HG03565 (cell line): ENCODE results near the gene RAB22A.

Experiments
- ATAC-seq: cut with Tn5 transposase; IDR thresholded peaks from one replicate; pipeline ENCODE4 v1.9.1; 2021; ENCODE audit warnings: mild to moderate bottlenecking, moderate library complexity; ENCODE audit not compliant: unreplicated experiment

RAB22A gene

DNA sequence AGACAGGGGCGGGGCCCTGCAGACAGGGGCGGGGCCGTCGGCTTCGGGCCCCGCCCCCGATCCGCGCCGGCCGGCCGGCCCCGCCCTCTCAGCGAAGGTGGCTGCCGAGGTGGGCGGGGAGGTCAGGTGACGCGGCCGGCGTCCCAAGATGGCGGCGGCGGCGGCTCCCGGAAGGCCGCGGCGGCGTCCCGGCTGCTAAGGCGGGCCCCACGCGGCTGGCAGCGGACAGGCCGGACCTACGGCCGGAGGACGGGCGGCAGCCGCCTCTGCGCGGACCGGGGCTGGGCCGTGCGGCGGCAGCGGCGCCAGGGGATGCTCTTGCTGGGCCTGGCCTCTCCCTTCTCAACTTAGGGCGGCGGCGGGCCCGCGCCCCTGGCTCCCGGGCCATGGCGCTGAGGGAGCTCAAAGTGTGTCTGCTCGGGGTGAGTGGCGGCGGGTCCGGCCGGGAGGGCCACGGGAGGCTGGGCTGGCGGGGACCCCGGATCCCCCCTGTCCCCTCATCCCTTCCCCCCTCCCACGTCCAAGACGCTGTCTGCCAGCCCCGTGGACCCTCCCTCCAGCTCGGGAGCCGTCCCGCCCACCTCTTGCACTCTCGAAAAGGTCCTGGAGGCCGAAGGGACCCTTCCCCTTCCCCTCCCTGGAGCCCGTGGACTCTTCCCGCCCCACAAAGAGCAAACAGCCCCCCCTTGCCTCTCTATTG lies at the start of gene RAB22A:
TSS of gene RAB22A (plus strand) at position 125 of the 700 bp plus-strand sequence. CDS start at position 387, 262 bp downstream.
- peak; percentile 62 for ATAC-seq

DNA sequence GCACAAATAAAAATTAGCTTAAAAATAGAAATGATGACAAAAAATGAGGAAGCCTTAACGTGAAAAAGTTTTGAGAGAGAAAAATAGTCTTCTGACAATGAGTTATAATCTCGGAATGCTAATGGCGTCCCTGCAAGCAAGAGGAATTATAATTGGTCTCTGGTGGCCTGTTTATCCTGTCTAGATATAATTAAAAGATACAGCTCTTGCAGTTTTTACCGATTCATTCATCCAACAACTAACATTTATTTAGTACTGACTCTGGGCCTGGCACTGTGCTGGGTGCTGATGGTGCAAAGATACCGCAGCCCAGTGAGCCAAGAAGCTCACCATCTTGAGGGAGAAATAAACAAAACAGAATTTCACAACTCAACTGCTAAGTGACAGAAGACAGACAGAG lies 49.5 kb upstream of the RAB22A start:
- ATAC-seq = no peak

GRCh38 chr20:58261660-58262059 lies 47.9 kb upstream of the RAB22A start:
- ATAC-seq = no peak

DNA sequence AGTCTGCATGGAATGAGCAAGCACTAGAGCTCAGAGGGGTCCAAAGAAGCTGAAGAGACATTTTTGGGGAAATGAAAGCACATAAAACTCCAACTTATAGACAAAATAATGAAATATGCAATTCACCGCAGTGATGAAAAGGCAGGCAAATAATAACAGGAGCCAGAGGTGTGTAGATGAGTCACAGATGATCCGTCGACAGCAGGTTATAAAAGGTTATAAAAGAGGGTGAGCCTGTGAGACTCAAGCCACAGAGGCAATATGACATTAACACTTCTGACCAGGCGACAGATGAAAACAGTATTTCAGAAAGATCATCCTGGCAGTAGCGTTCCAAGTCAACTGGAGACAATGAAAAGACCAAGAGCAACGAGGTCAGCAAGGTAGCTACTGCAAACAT lies 45.2 kb upstream of the RAB22A start:
- no peak for ATAC-seq

DNA sequence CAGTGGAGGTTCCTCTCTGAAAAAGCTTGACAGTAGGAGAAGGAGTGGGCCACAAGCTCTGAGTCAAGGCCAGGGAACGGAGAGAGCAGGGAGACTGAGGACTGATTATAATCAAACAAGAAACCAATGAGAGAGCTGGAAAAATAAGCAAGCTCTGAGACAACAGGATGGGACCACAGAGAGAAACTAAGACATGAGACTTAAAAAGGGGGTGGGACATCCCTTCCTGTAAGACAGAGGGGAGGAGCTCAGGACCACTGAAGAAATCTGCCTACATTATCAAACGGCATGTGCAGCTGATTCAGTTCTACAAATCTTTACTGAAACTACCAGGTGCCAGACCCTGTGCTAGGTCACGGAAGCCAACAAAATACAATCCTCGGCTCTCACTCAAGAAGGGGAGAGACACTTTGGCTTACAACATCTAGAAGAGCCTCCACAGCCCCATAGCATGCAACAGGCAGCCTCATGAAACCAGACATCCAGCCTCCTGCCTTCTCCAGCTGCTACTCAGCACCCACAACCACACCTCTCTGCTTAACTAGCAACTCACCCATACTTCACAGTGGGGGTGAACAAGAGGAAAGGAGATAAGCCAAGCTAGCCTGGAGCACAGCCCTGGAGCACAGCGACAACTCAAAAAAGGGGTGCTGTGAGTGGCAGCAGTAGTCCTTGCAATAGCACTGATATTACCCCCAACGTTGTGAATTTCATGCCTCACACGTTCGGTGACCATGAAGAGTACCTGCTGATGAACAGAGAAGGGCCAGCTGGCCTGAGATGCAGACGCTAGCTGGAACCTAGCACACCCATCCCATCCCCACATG lies 41.9 kb upstream of the RAB22A start:
- ATAC-seq = no peak

GRCh38 chr20:58268421-58268821 lies 41.1 kb upstream of the RAB22A start:
- ATAC-seq = no peak

- no peak for ATAC-seq
Measured at GRCh38 chr20:58268936-58269619, 40.4 kb upstream of the RAB22A start.

DNA sequence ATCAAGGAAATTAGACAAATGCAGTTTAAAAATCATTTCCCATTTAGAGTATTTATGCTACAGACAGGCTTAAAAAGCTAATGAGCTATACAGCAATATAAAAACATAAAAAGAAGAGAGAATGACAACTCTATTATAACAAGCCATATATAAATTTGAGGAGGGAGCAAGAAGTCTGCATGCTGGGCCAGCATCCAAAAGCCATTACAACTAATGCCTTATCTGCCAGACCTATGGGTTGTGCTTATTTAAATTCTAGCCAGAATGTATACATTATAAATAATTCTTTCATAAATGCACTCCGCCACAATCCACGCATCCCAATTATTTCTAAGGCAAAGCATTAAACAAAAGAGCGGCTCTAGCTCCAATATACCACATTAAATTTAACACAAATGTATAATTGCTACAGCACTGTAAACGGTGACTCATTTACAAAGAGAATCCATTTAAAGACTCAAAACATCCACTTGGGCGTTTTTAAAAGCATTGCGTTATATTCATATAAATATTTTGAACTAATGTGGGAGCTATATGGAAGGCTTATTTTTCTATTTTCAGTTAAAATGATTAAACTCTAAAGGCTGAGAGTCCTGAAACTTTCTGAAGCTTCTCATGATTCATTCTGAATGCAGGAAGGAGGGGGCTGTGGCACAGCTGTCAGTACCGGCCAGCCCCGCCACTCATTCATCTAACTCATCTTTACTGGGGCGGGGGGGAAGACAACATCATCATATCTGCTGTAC lies 37.7 kb upstream of the RAB22A start:
- ATAC-seq = no peak

GRCh38 chr20:58274384-58274783 lies 35.1 kb upstream of the RAB22A start:
- ATAC-seq = no peak

GRCh38 chr20:58277107-58277506 lies 32.4 kb upstream of the RAB22A start:
- ATAC-seq = no peak

- ATAC-seq = no peak
Measured at GRCh38 chr20:58277578-58278472, 31.7 kb upstream of the RAB22A start.

DNA sequence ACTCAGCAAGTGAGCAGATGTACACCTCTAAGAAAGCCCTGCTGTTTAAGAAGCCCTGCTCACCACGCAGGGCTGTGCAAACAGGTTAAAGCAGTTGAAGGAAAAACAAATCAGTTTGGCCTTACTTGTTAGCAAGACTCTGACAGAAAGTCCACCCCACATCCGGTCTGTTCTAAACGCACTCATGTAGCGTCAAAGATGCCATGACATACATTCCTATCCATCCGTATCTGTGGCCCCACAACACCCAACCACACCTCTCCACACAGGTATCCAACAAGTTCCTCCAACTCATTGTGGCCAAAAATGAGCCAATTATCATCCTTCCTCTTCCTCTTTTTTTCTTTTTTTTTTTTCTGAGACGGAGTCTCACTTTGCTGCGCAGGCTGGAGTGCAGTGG lies 22.8 kb upstream of the RAB22A start:
- no peak for ATAC-seq

DNA sequence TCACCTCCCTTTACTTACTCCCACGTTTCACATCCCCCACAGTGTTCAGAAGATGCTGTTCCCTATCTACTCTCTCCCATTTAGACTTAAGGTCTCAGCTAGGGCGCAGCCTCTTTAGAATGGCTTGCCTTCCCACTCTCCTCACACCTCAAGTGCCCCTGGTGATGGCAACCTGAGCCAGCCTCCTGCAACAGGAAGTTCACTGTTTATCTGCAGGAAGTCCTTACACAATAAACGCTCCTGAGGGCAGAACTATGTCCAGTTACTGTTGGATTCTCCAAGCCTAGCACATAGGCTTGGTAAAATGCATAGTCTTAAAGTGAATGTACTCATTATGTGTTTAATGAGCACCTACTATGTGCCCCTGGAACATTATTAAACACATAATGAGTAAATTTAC lies 21.9 kb upstream of the RAB22A start:
- ATAC-seq = no peak

DNA sequence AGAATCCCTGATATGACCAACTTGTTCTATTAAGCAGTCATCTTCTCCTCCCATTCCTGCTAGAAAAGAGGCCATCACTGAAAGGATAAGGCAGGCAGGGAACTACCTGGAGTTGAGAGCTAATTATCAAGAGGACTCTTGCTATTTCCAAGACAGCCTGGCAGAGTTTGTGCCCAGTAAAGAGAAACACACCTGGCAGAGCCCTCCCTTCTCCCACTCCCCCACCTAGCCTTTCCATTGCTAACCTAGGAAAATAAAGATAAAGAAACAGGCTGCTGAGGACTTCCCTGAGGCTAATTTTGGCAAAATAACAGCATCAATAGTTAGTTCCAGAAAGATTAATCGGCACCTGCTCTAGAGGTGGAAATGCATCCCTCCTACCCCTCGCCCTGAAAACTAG lies 20.4 kb upstream of the RAB22A start:
- no peak for ATAC-seq

DNA sequence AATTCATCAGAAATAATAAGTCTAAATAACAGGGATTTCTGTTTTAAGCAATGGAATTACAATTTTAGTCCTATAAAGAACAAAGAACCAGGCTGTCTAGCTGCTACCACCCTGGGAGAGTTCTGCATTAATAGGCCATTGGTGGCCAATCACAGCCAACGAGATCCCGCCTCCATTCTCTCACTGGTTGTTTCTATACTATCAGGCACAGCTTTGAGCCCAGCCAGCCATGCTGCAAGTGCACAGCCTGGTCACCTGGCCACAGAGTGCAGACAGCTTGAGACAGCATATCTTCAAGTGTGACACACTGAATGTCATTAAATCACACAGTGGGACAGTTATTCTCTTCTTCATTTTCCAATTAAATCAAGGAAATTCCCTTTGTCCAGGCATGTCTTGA lies 16.1 kb upstream of the RAB22A start:
- no peak for ATAC-seq

DNA sequence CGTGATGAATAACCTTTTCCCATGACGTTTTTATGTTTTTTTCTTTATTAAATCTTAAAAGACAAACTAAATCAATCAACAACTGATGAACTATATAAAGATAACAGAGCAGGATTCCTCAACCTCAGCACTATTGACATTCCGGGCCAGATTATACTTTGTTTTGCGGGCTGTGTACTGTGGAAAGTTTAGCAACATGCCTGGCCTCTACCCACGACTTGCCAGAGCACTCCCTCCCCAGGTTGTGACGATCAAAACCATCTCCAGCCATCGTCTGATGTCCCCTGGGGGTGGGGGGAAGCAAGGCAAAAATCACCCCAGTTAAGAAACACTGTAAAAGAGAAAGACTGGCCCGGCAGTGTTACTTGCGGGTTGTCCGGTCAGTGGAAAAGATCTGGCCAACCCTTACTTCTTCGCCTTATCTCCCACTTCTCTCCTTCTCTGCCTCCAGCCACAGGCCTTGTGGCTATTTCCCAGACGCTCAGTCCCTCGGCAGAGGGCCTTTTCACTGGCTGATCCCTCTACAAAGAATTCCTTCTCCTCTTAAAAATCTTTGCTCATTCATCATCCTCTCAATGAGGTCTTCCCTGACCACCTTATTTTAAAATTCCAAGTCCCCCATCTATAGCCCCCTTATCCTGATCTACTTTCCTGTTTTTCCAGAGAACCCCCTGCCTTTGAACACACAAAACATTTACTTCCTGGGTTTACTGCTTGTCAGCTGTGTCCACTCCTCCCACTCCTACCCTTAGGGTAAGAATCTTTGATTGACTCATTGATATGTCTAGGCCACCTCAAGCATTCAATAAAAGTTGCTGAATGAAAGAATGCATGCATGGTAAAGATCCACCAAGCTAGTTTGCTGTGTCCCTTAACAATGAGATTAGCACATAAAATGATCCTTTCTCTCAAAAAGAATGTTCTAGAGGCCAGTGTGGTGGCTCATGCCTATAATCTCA lies 14.7 kb upstream of the RAB22A start:
- no peak for ATAC-seq

GRCh38 chr20:58296051-58296837 lies 13.3 kb upstream of the RAB22A start:
- no peak for ATAC-seq

- no peak for ATAC-seq
Measured at GRCh38 chr20:58297394-58297793, 12.1 kb upstream of the RAB22A start.
